GM21825 (cell line): ENCODE results near the gene CNIH1.
A peak's percentile ranks its signal among the peaks of the same experiment; 100 is the strongest.
"Not testable (repeated sequence)": the region's sequence is repeated elsewhere in the genome, so short reads cannot be mapped to it uniquely, and the experiment has no call there.

Experiments
- ATAC-seq: cut with Tn5 transposase; IDR thresholded peaks from one replicate; pipeline ENCODE4 v1.9.1; 2021; ENCODE audit warnings: mild to moderate bottlenecking, moderate library complexity; ENCODE audit not compliant: unreplicated experiment

The CNIH1 gene

GRCh38 chr14:54470701-54471100, 29.5 kb upstream of the CNIH1 start:
- no peak for ATAC-seq

- ATAC-seq, result no peak
These were observed 26.1 kb upstream of the CNIH1 start for GRCh38 chr14:54467280-54467679.

GRCh38 chr14:54465654-54466053, 24.5 kb upstream of the CNIH1 start:
- ATAC-seq, result no peak

GRCh38 chr14:54462048-54462447, 20.9 kb upstream of the CNIH1 start:
- ATAC-seq, result no peak

- ATAC-seq, result no peak
These were observed 17.9 kb upstream of the CNIH1 start for GRCh38 chr14:54459106-54459505.

GRCh38 chr14:54458536-54458935, 17.4 kb upstream of the CNIH1 start:
- not testable (repeated sequence) for ATAC-seq

GRCh38 chr14:54457609-54457996, 16.4 kb upstream of the CNIH1 start:
- ATAC-seq, result no peak

- ATAC-seq, result not testable (repeated sequence)
These were observed 15.8 kb upstream of the CNIH1 start for GRCh38 chr14:54456820-54457608.

GRCh38 chr14:54455363-54455762, 14.2 kb upstream of the CNIH1 start:
- ATAC-seq, result no peak

GRCh38 chr14:54453990-54454389, 12.8 kb upstream of the CNIH1 start:
- ATAC-seq, result not testable (repeated sequence)

GRCh38 chr14:54453252-54453651, 12.1 kb upstream of the CNIH1 start:
- no peak for ATAC-seq

- no peak for ATAC-seq
These were observed 10.8 kb upstream of the CNIH1 start for GRCh38 chr14:54451961-54452360.

- no peak for ATAC-seq
These were observed 10.0 kb upstream of the CNIH1 start for GRCh38 chr14:54451121-54451601.

GRCh38 chr14:54450535-54450934, 9.4 kb upstream of the CNIH1 start:
- ATAC-seq, result peak; percentile 65

GRCh38 chr14:54447231-54447692, 6.1 kb upstream of the CNIH1 start:
- ATAC-seq, result no peak

- ATAC-seq, result no peak
These were observed 5.1 kb upstream of the CNIH1 start for GRCh38 chr14:54446161-54446693.

- ATAC-seq, result no peak
These were observed 3.5 kb upstream of the CNIH1 start for GRCh38 chr14:54444681-54445080.

- ATAC-seq, result no peak
These were observed 2.8 kb upstream of the CNIH1 start for GRCh38 chr14:54443981-54444380.

GRCh38 chr14:54442961-54443360, 1.8 kb upstream of the CNIH1 start:
- ATAC-seq, result not testable (repeated sequence)

- ATAC-seq, result no peak
These were observed 700 bp downstream of the CNIH1 start for GRCh38 chr14:54440476-54440872.

GRCh38 chr14:54440037-54440436, 1.1 kb downstream of the CNIH1 start:
- ATAC-seq, result no peak

- ATAC-seq, result no peak
These were observed 2.5 kb downstream of the CNIH1 start for GRCh38 chr14:54438703-54439102.
